GM21390 (cell line): ENCODE data around the gene SDR42E1.

Experiments used
- ATAC-seq: cut with Tn5 transposase; IDR thresholded peaks from one replicate; pipeline ENCODE4 v1.9.1; 2021; ENCODE audit not compliant: unreplicated experiment

Gene SDR42E1

DNA sequence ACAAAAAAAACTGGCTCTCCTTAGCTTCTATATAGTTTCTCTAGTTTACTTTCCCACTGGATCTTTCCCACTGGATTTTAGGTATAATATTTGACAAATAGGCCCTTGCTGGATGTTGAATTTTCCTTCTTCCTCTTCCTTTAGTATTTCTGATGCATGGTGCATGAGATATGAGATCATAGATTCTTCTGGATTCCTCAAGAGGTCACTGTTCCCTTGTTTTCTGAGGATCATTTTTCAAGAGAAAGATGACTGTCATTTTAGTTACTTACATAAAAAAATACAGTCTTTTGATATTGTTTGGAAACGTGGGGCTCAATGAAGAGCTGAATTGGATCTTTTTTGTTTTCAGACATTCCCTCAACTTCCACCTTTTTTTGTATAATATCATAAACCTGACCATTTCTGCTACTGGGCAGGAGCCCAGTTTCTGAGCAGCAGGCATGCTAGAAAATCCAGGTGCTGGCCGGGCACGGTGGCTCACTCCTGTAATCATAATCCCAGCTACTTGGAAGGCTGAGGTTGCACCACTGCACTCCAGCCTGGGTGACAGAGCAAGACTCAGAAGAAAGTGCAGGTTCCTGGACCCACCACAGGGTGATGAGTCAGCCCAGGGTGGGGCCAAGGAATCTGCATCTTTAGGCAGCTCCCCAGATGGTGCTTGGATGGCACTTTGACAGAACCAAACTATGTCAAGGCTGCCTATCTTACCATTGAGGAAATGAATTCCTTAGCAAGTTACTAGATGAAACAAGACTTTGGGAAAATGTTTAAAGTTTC lies 70.3 kb downstream of the SDR42E1 start:
- no peak for ATAC-seq

DNA sequence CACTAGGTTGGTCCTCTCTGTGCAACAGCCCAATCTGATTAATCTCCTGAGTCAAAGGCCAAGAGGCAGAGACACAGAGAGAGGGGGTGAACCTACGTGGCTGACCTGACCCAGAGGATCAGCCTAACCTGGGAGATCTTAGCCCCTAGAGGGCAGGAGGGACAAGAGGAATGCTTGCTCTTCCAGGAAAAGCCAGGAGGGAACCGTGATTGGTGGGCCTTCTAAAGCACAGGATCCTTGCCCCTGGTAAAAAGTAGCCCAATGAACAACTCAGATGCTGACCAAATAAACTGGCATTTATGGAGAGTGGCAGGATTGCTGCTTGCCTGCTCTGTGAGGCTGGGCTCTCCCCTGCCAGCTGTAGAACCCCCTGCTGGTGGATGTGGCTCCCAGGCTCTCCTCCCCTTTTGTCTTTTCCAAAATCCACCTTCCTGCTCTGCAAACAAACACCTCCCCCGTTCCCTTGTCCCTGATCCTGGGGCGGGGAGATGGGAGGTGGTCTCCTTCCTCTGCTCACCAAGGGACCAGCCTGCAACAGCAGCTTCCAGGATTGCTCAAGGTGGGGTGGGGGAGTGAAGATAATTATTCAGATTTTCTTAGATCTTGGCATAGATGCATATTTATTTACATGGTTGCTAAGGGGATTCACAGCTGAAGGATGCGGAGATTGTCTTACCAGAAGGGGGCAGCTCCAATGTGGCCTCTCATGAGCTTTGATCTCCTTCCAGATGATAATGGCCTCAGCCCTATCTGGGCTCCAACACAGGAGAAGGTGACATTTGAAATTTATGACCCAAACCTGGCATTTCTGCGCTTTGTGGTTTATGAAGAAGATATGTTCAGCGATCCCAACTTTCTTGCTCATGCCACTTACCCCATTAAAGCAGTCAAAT lies 71.9 kb downstream of the SDR42E1 start:
- ATAC-seq: no peak
